Trophoblast cell (in vitro differentiated cells and primary cell): ENCODE data around the gene ALG9.

Experiments
- DNase-seq, 2 donors: peaks; one replicate each; pipeline ENCODE4 v3.0.0-alpha.2; 2016
- H2AFZ ChIP-seq: 2 replicates; pipeline ENCODE4 v1.6.1; 2013; ENCODE audit warnings: low read length, moderate library complexity, mild to moderate bottlenecking; ENCODE audit not compliant: insufficient read depth, poor library complexity
- H2AK5ac ChIP-seq: 2 replicates; pipeline ENCODE4 v1.6.1; 2013; ENCODE audit warnings: mild to moderate bottlenecking, low read length
- H2BK120ac ChIP-seq: 2 replicates; pipeline ENCODE4 v1.6.1; 2013; ENCODE audit warnings: low read length, mild to moderate bottlenecking, moderate library complexity; ENCODE audit not compliant: insufficient read depth, poor library complexity
- H2BK12ac ChIP-seq: 2 replicates; pipeline ENCODE4 v1.6.1; 2013; ENCODE audit warnings: mild to moderate bottlenecking, low read length, moderate library complexity
- H2BK5ac ChIP-seq: 2 replicates; pipeline ENCODE4 v1.6.1; 2013; ENCODE audit warnings: low read length, low read depth, moderate library complexity, mild to moderate bottlenecking; ENCODE audit not compliant: poor library complexity
- H3K14ac ChIP-seq: 2 replicates; pipeline ENCODE4 v1.6.1; 2013; ENCODE audit warnings: mild to moderate bottlenecking, low read length
- H3K18ac ChIP-seq: 2 replicates; pipeline ENCODE4 v1.6.1; 2013; ENCODE audit warnings: mild to moderate bottlenecking, low read length
- H3K23ac ChIP-seq: 2 replicates; pipeline ENCODE4 v1.6.1; 2013; ENCODE audit warnings: low read length
- H3K27ac ChIP-seq: 2 replicates; pipeline ENCODE4 v1.5.1; 2013; ENCODE audit warnings: low read depth, mild to moderate bottlenecking, inconsistent platforms, low read length, moderate library complexity
- H3K27me3 ChIP-seq: 2 replicates; pipeline ENCODE4 v1.6.1; 2013; ENCODE audit warnings: inconsistent platforms, mild to moderate bottlenecking, low read length, moderate library complexity; ENCODE audit not compliant: insufficient read depth
- H3K36me3 ChIP-seq, 2 experiments: 1 replicate in 1 of 2; 2 replicates in 1 of 2; pipeline ENCODE4 v1.6.1; 2013; ENCODE audit warnings: low read length in 2 of 2, mild to moderate bottlenecking in 2 of 2, moderate library complexity in 1 of 2; ENCODE audit not compliant: insufficient read depth in 2 of 2, control insufficient read depth in 1 of 2
- H3K4ac ChIP-seq: 2 replicates; pipeline ENCODE4 v1.6.1; 2013; ENCODE audit warnings: low read depth, mild to moderate bottlenecking, low read length, moderate library complexity
- H3K4me1 ChIP-seq, 2 experiments: 1 replicate in 1 of 2; 2 replicates in 1 of 2; pipeline ENCODE4 v1.6.1; 2013; ENCODE audit warnings: low read length in 2 of 2, mild to moderate bottlenecking in 2 of 2, moderate library complexity in 1 of 2; ENCODE audit not compliant: insufficient read depth in 2 of 2, control insufficient read depth in 1 of 2
- H3K4me2 ChIP-seq: 2 replicates; pipeline ENCODE4 v1.6.1; 2013; ENCODE audit warnings: inconsistent platforms, mild to moderate bottlenecking, low read length, moderate library complexity
- H3K4me3 ChIP-seq: 2 replicates; pipeline ENCODE4 v1.5.1; 2013; ENCODE audit warnings: mild to moderate bottlenecking, low read depth, low read length, inconsistent platforms
- H3K79me1 ChIP-seq: one replicate; pipeline ENCODE4 v1.6.1; 2013; ENCODE audit warnings: low read length
- H3K79me2 ChIP-seq: 2 replicates; pipeline ENCODE4 v1.6.1; 2013; ENCODE audit warnings: low read length, mild to moderate bottlenecking; ENCODE audit not compliant: control insufficient read depth, insufficient read depth, poor library complexity
- H3K9ac ChIP-seq: 2 replicates; pipeline ENCODE4 v1.6.1; 2013; ENCODE audit warnings: mild to moderate bottlenecking, low read length
- H3K9me3 ChIP-seq: 2 replicates; pipeline ENCODE4 v1.6.1; 2013; ENCODE audit warnings: low read depth, mild to moderate bottlenecking, control low read depth, inconsistent platforms, low read length; ENCODE audit not compliant: insufficient read depth
- H4K12ac ChIP-seq: 2 replicates; pipeline ENCODE4 v1.6.1; 2013; ENCODE audit warnings: low read depth, mild to moderate bottlenecking, low read length, moderate library complexity
- H4K8ac ChIP-seq: 2 replicates; pipeline ENCODE4 v1.6.1; 2013; ENCODE audit warnings: low read depth, mild to moderate bottlenecking, low read length, moderate library complexity
- H4K91ac ChIP-seq: one replicate; pipeline ENCODE4 v1.6.1; 2013; ENCODE audit warnings: low read depth, mild to moderate bottlenecking, low read length, moderate library complexity
- WGBS: extraction: QIAGEN DNeasy Blood & Tissue Kit; methylation state at CpG from one replicate; pipeline ENCODE4 v1.1.7; 2013; ENCODE audit warnings: missing lambda C conversion rate; ENCODE audit not compliant: insufficient read length, insufficient coverage; ENCODE audit errors: extremely low coverage; 5-methylcytosine and 5-hydroxymethylcytosine counted together

The ALG9 gene

GRCh38 chr11:111917312-111917711 is 45.9 kb upstream of the ALG9 start:
- H2BK120ac ChIP-seq = no peak overlapping the region
- no peak overlapping the region for H4K12ac ChIP-seq
- peaks cover 3 to 4% of the 10 kb centered on the region in 2 experiments for H3K4me1 ChIP-seq
- DNase-seq = no peak
- peaks cover 4% of the 10 kb centered on the region for H3K79me1 ChIP-seq
- no peak overlapping the region for H3K4me3 ChIP-seq
- no peak overlapping the region for H2AFZ ChIP-seq
- H2AK5ac ChIP-seq = no peak overlapping the region
- H3K18ac ChIP-seq = no peak overlapping the region
- H3K4me2 ChIP-seq = no peak overlapping the region
- H3K79me2 ChIP-seq = peaks cover 2% of the 10 kb centered on the region
- no peaks in the 10 kb centered on the region for H3K27me3 ChIP-seq
- no CpG with 5 or more reads among the region's 2 CpGs for WGBS
- no peak overlapping the region for H2BK12ac ChIP-seq
- no peak overlapping the region for H3K14ac ChIP-seq
- H3K36me3 ChIP-seq = no peaks in the 10 kb centered on the region
- no peak overlapping the region for H4K8ac ChIP-seq
- H3K23ac ChIP-seq = no peak overlapping the region
- no peak overlapping the region for H2BK5ac ChIP-seq
- H3K9ac ChIP-seq = no peak overlapping the region
- no peak overlapping the region for H3K27ac ChIP-seq
- peaks cover 2% of the 10 kb centered on the region for H3K9me3 ChIP-seq
- no peak overlapping the region for H4K91ac ChIP-seq
- H3K4ac ChIP-seq = no peak overlapping the region

GRCh38 chr11:111916768-111917167 is 45.4 kb upstream of the ALG9 start:
- WGBS = no CpG with 5 or more reads among the region's 1 CpG
- no peak overlapping the region for H3K27ac ChIP-seq
- no peak overlapping the region for H4K8ac ChIP-seq

GRCh38 chr11:111913997-111914396 is 42.6 kb upstream of the ALG9 start:
- Histone ChIP-seq H3K4me2 (no peak overlapping the region), H3K23ac (no peak overlapping the region), H3K79me2 (peaks cover 2% of the 10 kb centered on the region), H2BK5ac (no peak overlapping the region), H3K4me1 (peaks cover 21 to 22% of the 10 kb centered on the region in 2 experiments), H4K91ac (no peak overlapping the region), H4K8ac (no peak overlapping the region), H2AFZ (no peak overlapping the region), H3K4ac (no peak overlapping the region), H3K27ac (no peak overlapping the region), H3K79me1 (peaks cover 11% of the 10 kb centered on the region), H3K9me3 (peaks cover 2% of the 10 kb centered on the region), H3K4me3 (no peak overlapping the region), H3K27me3 (no peaks in the 10 kb centered on the region), H4K12ac (no peak overlapping the region), H3K9ac (no peak overlapping the region), H3K14ac (no peak overlapping the region), H3K36me3 (no peaks in the 10 kb centered on the region), H2BK12ac (no peak overlapping the region), H2BK120ac (no peak overlapping the region), H2AK5ac (no peak overlapping the region), H3K18ac (no peak overlapping the region)
- no peak for DNase-seq
- WGBS = no CpG with 5 or more reads among the region's 4 CpGs

More at GRCh38 chr11:111916768-111917167, 45.4 kb upstream of the ALG9 start:
- Histone ChIP-seq H3K4me3 (no peak overlapping the region), H3K27me3 (no peaks in the 10 kb centered on the region), H3K79me2 (peaks cover 2% of the 10 kb centered on the region), H2BK12ac (no peak overlapping the region), H3K14ac (no peak overlapping the region), H3K4me2 (no peak overlapping the region), H2BK120ac (no peak overlapping the region), H3K18ac (no peak overlapping the region), H3K9ac (no peak overlapping the region), H4K12ac (no peak overlapping the region), H3K23ac (no peak overlapping the region), H3K4ac (no peak overlapping the region), H3K79me1 (peaks cover 5% of the 10 kb centered on the region), H2AK5ac (no peak overlapping the region), H4K91ac (no peak overlapping the region), H3K9me3 (peaks cover 2% of the 10 kb centered on the region), H3K4me1 (peaks cover 7 to 8% of the 10 kb centered on the region in 2 experiments), H2AFZ (no peak overlapping the region), H2BK5ac (no peak overlapping the region), H3K36me3 (no peaks in the 10 kb centered on the region)
- DNase-seq = no peak

- Histone ChIP-seq H3K23ac (no peak overlapping the region), H3K9me3 (peaks cover 2% of the 10 kb centered on the region), H2AK5ac (no peak overlapping the region), H3K4me1 (peaks cover 20 to 24% of the 10 kb centered on the region in 2 experiments), H3K27ac (no peak overlapping the region), H3K14ac (no peak overlapping the region), H3K36me3 (no peaks in the 10 kb centered on the region), H3K4me3 (no peak overlapping the region), H3K9ac (no peak overlapping the region), H2AFZ (no peak overlapping the region), H3K18ac (no peak overlapping the region), H4K91ac (peak overlapping the region; percentile 4), H3K79me2 (no peaks in the 10 kb centered on the region), H2BK120ac (no peak overlapping the region), H4K12ac (no peak overlapping the region), H3K4me2 (no peak overlapping the region), H3K79me1 (peaks cover 8% of the 10 kb centered on the region), H2BK12ac (peak overlapping the region; percentile 34), H3K27me3 (no peaks in the 10 kb centered on the region), H3K4ac (no peak overlapping the region), H2BK5ac (no peak overlapping the region), H4K8ac (no peak overlapping the region)
- no peak for DNase-seq
- WGBS = no CpG with 5 or more reads among the region's 24 CpGs
Measured at GRCh38 chr11:111913031-111913861, 41.9 kb upstream of the ALG9 start.
